GM21526 (cell line): ENCODE measurements around the gene TMEFF1.

Experiments
- ATAC-seq: cut with Tn5 transposase; IDR thresholded peaks from one replicate; pipeline ENCODE4 v1.9.1; 2021; ENCODE audit warnings: moderate library complexity; ENCODE audit not compliant: unreplicated experiment, low FRiP score

The TMEFF1 gene

DNA sequence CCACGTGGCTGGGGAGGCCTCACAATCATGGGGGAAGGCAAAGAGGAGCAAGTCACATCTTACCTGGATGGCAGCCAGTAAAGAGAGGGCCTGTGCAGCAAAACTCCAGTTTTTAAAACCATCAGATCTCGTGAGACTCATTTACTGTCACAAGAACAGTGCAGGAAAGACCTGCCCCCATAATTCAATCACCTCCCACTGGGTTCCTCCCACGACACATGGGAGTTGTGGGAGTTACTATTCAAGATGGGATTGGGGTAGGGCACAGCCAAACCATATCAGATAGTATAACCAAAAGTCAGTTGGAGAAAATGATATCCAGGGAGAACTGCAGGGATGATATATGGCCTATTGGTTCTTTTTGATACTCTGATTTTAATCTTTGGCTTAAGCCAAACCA is 94.9 kb downstream of the TMEFF1 start:
- ATAC-seq: no peak

DNA sequence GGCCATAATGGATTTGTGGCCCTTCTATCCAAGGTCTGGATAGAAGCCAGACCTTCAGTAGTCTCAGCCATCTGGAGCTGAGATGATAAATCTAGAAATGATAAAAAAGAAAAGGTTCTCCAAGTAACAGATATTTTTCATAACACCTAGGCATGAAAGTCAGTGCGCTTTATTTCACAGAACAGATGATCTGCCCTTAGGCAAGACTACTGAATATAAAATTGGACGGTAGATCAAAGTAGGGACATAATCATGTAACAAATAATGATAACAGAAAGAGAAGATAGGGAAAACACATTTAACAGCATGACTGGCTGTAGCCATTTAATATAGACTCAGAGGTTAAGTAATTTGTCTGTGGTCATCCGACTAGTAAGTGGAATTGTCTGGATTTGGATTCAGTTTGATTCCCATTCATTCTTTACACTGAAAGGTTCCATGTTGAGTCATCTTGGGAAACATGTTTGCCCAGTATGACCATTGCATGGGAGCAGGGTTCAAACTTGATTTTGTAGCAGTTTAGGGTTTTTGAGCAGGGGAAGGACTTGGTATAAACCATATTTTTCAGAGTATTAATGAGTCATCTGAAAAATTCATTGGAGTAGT is 100.8 kb downstream of the TMEFF1 start:
- ATAC-seq: no peak

- no peak for ATAC-seq
Observed at GRCh38 chr9:100575006-100575405, 102.1 kb downstream of the TMEFF1 start.

GRCh38 chr9:100575765-100576386 is 102.9 kb downstream of the TMEFF1 start:
- no peak for ATAC-seq

DNA sequence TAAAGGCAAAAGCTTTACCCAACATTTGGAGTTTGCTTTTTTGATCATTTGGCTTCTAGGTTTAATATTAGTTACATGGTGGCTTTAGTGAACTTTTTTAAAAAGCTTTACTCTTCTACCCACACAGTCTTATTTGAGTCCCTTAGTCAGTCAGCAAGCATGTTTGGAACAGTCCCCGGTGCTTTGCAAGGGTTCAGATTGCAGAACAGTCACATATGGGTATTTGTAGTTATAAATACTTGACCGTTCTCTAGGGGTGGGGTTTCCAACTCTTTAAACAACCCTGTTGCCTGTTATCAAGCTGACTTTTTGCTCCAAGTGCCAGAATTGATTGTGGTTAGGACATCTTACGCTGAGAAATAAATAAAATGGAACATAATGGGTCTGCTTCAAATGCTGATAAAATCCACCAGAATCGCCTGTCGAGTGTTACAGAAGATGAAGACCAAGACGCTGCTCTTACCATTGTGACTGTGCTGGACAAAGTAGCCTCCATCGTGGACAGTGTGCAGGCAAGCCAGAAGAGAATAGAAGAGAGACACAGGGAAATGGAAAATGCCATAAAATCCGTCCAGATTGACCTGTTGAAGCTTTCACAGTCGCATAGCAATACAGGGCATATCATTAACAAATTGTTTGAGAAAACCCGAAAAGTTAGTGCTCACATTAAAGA is 105.0 kb downstream of the TMEFF1 start, which contains the start of gene CAVIN4:
Gene CAVIN4, plus strand, starts transcription at position 304 of the 673 bp plus-strand sequence. Its CDS starts 65 bp downstream, at position 369.
- ATAC-seq: no peak

GRCh38 chr9:100578610-100579009 is 105.7 kb downstream of the TMEFF1 start:
- no peak for ATAC-seq

DNA sequence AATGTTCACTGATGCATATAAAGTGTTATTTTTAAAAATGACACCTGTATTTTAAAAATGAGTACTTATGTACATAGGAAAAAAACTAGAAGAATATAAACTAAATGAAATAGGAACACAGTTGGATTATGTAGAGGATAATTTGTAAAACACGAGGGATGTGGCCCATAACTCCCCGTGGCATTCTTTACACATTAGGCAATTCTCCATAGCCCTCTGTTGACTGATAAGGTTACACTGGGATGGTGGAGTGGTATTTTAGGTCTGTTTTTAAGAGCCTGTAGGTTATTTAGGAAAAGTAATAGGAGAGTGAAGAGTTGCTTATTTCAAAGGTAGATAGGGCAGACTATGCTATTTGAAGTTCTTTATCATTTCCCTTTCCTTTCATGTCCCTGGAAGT is 106.7 kb downstream of the TMEFF1 start:
- ATAC-seq: no peak

DNA sequence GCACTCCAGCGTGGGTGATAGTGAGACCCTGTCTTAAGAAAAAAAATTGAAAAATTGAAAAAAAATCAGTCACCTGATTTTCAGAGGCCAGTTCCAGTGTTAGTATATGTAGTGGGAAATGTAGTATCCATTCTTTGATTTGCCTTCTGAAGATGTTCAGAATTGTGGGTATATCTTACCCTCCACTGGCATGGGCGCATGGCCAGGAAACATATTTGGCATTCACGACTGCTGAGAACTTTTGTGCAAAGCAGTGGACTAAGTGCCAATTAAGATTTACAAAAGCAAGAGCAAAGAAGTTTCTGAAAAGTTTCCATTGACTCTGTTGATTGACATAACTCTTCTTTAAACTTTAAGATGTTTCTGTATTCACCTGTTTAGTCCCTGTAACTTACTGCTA is 107.3 kb downstream of the TMEFF1 start:
- no peak for ATAC-seq

- ATAC-seq: no peak
Observed at GRCh38 chr9:100581081-100581480, 108.1 kb downstream of the TMEFF1 start.

GRCh38 chr9:100581661-100582060 is 108.7 kb downstream of the TMEFF1 start:
- no peak for ATAC-seq

DNA sequence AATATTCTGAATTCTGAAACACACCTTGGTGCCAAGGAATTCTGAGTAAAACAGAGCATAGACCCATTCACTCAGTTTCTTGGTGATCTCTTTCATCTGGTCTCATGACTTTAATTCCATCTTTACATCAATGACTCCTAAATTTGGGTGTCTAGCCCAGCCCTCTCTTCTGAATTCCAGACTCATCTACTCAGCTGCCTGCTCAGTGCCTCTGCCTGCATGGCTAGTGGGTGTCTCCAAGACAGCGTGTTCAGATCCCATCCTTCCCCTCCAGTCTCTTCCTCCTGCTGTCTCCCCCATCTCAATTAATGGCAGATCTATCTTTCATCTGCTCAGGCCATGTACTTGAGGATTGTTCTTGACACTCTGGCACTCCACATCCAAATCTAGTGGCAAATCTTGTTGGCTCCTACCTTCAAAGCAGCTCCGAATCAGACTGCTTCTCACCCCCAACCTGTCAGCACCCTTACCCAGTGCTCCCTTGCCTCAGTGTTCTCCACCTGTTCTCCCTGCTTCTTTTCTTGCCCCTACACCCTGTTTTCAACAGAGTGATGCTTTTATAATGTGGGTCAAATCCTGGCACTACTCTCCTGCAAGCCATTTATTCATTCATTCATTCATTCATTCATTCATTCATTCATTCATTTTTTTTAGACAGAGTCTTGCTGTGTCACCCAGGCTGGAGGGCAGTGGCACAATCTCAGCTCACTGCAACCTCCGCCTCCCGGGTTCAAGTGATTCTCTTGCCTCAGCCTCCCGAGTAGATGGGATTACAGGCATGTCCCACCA is 110.3 kb downstream of the TMEFF1 start:
- no peak for ATAC-seq

DNA sequence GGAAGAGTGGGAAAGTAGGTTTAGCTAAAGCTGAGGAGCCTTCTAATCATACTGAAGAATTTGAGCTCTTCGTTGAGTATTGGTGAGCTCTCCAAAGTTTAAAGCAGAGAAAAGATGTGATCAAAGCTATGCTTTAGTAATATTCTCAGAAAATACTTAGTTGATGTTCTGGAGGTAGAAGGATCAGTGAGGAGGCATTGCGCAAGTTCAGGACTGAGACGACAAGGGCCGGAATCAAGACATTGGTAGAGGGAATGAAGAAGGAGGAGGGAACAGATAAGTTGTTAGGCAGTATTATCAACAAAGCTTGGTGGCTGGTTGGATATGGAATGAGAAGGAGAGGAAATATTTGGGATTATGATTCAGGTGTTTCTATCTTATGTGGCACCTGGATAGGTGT is 112.0 kb downstream of the TMEFF1 start:
- ATAC-seq: no peak

DNA sequence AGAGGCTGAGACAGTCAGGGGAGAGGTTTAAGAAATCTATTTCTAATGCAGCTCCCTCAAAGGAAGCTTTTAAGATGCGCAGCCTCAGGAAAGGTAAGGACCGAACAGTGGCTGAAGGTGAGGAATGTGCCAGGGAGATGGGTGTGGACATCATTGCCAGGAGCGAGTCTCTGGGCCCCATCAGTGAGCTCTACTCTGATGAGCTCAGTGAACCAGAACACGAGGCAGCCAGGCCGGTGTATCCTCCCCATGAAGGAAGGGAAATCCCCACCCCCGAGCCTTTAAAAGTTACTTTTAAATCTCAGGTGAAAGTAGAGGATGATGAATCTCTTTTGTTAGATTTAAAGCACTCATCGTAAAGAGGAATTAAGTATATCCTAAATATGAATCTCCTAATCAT is 113.1 kb downstream of the TMEFF1 start:
- no peak for ATAC-seq

- ATAC-seq: no peak
Observed at GRCh38 chr9:100587375-100587774, 114.4 kb downstream of the TMEFF1 start.

DNA sequence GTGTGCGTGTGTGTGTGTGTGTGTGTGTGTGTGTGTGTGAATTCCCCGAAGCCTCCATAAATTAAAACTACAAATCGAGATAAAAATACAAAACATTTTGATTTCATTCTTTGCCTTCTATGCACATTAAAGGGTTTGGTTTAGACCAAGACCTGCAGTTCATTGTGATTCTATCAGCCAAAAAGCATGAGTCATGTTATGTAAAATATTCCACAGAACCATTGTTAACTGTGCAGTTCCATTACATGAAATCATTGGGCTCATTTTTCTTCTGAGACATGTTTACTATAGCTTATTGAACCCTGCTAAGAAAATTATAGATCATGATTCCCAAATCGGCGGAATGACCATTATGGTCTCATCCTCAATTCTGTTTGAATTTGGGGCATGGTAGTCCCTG is 116.6 kb downstream of the TMEFF1 start:
- ATAC-seq: no peak

DNA sequence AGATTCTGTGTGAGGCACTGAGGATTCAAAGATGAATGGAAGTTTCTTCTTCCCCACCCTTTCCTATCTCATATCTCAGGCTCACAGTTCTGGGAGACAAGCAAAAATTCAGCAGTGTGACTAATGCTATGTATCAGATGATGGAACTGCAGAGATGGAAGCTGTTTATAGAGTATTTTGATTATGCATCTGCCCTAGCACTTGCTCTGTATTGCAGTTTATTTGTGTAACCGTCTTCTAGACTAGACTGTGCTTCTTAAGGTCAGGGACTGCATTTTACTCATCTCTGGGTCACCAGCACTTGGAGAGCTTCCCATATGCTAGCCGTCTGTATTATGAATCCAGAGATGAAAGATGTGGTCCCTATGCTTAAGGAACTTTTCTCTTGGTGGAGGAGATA is 117.5 kb downstream of the TMEFF1 start:
- no peak for ATAC-seq

GRCh38 chr9:100591139-100591538 is 118.2 kb downstream of the TMEFF1 start:
- ATAC-seq: no peak

DNA sequence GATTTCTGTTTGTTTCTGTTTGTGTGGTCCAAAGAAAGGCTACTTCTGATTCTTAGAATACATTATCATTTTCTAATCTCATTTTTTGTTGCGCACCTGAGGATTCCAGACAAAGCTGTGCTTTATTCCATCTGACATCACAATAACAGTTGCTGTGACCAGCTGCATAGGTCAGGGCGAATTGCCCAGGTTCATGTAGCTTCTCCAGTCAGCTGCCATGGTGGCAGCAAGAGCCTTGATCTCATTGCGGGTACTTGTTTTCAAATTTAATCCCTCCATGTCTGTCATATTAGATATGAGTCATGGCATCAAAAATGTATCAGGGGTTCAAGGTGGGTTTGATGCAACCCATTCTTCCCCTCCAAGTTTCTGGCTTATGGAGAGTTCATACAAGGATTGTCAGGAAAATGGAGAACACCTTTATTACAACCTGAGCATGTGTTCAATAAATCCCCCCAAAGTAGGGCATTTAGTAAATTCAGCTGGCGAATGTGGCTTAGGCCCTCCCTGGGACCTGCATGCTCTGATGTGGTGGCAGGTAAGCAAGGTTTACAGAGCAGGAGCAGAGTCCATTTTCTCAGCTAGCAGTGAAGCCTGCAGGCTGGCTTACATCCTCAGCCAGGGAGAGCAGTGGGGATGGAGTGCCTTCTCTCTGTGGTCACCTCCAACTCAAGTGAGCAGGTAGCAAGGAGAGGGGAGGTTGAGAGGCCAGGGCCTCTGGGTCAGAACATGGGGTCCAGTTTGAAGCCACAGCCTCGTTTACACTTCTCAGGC is 118.9 kb downstream of the TMEFF1 start:
- ATAC-seq: no peak

GRCh38 chr9:100595391-100596199 is 122.6 kb downstream of the TMEFF1 start:
- ATAC-seq: no peak

GRCh38 chr9:100597236-100597635 is 124.3 kb downstream of the TMEFF1 start:
- ATAC-seq: no peak
